Activated CD8-positive, alpha-beta memory T cell treated with anti-CD3 and anti-CD28 coated beads for 24 hours (primary cell): ENCODE measurements around the gene STATH.
"Not testable (repeated sequence)": the region's sequence is repeated elsewhere in the genome, so short reads cannot be mapped to it uniquely, and the experiment has no call there.

Experiments used
- DNase-seq: peaks from one replicate; pipeline ENCODE4 v3.0.0-alpha.2; 2020

STATH gene

GRCh38 chr4:69995526-69996016 lies at the start of gene STATH:
STATH (plus strand) TSS chr4:69995966; CDS start chr4:69998438, 2,472 bp downstream.
- no peak for DNase-seq

DNA sequence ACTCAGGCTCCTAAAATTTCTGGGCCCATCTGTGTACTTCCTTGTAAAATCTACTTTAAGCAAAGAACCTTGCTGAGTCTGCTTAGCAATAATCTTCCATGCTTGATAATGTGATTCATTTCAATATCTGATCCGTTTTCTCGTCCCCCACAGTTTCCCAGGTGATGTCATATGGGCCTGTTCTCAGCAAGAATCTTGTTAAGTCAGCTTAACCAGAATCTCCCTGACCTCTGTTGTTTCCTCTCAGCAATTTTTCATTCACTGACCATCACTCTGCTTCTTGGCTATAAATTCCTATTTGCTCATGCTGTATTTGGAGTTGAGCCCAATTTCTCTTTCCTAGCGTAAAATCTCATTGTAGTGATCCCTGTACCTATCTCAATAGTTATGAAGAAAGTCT lies 44.2 kb upstream of the STATH start:
- no peak for DNase-seq

DNA sequence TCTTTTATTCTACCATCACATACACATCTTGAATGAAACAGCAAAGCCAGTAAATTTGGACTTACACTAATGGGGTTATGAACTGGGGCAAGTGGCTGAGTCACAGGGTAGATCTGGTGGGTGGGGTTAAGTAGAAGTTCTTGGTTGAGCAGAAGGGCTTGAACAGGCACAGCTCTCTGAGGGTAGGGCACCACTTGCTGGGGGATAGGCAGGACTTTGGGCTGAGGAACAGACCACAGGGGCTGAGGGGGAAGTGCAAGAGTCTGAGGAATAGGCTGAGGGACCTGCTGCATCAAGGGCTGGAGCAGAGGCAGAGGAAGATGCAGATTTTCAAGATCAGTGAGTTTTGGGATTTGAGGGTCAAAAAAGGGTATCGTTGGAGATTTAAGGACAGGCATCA lies 38.6 kb upstream of the STATH start:
- DNase-seq, result no peak

GRCh38 chr4:69965628-69966027 lies 30.1 kb upstream of the STATH start, which contains the start of gene CSN2:
CSN2 (minus strand) TSS chr4:69965728; CDS start chr4:69960995, 4,733 bp downstream.
- no peak for DNase-seq

- DNase-seq, result no peak
These were observed 25.7 kb upstream of the STATH start for GRCh38 chr4:69970071-69970470.

- no peak for DNase-seq
These were observed 21.1 kb upstream of the STATH start for GRCh38 chr4:69974631-69975030.

DNA sequence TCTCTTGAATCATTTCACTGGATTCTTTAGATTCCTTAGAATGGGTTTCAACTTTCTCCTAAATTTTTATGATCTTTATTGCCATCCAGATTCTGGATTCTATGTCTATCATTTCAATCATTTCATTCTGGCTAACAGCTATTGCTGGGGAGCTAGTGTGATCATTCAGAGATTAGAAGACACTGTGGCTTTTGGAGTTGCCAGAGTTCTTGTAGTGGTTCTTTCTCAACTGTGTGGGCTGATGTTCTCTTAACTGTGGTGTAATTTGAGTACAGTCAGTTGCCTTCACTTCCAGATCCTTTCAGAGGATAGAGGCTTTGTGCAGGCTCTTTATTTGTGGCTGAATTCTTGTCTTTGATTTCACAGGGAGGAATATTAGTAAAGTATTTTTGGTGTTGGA lies 18.2 kb upstream of the STATH start:
- no peak for DNase-seq

DNA sequence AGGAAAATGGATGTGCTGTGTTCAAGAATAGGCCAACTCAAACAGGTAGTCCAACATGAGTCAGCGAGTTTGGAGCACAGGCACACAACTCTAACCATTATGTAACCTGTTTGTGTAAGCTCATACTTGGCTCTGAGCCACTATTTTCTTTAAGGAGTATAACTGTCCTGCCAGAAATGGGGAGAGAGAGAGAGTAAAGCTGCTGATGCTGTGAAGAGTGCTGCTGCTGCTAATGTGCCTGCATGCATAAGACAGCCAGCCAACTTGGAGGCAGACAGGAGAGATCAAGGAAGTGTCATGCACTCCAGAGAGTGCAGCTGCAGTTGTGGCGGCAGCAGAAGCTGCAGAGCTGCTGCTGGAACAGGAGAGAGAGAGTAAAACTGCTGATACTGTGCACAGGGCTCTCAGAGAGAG lies 11.7 kb upstream of the STATH start:
- DNase-seq, result no peak

DNA sequence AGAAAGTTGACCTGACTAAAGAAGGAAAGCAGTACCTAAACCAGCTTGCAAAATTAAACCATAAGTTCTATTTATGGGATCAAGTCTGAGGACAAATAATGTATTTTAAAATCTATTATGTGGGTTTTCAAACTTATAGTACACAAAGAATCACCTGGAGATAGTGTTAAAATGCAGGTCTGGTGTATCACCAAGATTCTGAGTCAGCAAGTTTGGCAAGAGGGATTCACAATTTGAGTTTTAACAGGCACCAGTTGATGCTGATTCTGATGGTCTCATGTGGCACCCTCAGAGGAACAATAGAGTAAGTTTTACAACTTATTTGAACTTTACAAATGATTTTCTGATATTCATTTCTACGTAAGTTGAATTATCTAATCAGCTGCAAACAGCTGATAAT lies 9.1 kb upstream of the STATH start:
- no peak for DNase-seq

DNA sequence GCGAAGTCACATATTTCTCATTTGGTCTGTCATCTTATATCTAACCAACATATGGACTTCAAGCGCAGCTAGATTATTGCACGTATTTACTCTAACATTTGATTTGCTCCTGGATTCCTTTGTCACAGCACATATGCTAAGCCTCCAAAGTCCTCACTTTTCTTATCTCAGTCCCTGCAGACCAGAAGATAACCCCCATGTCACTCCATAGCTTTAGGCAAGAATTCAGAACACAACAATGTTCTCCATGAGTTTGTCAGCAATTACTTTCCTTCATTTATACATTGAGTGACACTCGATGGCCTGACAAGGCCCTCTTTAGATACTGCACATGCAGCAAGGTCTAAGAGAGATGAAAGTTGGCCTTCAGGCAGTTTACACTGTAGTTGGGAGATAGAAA lies 4.8 kb upstream of the STATH start:
- no peak for DNase-seq

DNA sequence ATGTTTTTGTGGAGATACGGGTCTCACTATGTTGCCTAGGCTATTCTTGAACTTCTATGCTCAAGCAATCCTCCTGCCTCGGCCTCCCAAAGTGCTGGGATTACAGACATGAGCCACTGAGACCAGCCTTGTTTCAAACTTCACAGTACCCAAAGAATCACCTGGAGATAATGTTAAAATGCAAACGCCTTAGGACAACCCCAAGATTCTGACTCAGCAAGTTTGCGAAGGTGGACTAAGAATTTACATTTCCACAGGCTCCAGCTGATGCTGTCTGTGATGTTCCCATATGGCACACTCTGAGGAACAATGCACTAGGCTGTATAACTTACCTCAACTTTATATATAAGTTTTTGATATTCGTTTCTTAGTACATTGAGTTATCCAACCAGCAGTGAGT lies 984 bp upstream of the STATH start:
- DNase-seq, result no peak

GRCh38 chr4:69999420-69999819 lies 3.7 kb downstream of the STATH start:
- DNase-seq, result no peak

DNA sequence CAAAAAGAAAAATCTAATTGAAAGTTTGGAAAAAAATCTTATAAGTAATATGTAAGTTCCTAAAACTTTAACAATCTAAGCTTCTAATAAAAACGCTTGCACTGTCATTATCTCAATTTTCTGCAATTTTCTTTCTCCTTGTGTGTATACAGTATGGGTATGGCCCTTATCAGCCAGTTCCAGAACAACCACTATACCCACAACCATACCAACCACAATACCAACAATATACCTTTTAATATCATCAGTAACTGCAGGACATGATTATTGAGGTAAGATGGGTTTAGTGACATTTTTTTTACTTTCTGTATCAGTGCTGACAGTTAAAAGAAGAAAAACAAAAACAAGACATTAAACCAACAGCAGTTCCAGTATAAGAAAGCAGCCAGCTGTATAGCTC lies 4.9 kb downstream of the STATH start:
- DNase-seq, result no peak

GRCh38 chr4:70002507-70002906 lies 6.7 kb downstream of the STATH start:
- no peak for DNase-seq

DNA sequence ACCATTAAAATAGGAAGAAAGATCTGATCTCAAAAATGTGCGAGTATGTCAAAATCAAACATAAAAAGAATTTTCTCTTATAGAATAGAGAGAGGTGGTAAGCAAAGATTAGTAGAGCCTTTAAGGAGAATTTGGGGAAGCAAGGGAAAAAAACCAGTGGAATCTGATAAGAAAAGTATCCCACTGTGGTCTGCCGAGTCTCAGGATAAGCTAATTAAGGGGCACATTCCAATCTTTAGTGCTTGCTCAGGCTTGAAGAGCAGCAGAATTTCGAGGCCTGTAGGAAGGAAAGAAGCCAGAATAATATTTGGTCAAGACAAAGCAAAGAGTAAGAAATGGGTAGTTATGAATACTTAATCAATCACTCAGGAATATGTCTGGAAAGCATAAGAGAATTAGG lies 13.0 kb downstream of the STATH start:
- no peak for DNase-seq

DNA sequence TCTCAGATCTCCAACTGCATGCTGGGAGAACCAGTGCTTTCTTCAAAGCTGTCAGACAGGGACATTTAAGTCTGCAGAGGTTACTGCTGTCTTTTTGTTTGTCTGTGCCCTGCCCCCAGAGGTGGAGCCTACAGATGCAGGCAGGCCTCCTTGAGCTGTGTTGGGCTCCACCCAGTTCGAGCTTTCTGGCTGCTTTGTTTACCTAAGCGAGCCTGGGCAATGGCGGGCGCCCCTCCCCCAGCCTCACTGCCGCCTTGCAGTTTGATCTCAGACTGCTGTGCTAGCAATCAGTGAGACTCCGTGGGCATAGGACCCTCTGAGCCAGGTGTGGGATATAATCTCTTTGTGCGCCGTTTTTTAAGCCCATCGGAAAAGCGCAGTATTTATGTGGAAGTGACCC lies 23.2 kb downstream of the STATH start:
- DNase-seq, result not testable (repeated sequence)

DNA sequence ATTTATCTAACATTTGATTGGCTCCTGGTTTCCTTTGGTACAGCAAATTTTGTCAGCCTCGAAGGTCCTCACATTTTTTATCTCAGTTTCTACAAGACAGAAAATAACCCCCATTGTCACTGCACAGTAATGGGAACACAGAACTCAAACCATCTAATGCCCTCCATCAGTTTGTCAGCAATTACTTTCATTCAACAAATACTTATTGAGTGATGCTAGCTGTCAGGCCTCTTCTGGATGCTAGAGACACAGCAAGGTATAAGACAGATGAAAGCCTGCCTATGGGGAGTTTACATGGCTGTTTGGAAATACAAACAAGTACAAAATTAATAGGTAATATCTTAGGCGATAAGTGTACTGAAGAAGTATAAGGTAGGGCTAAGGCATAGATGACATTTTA lies 27.5 kb downstream of the STATH start:
- DNase-seq, result no peak

GRCh38 chr4:70027011-70027410 lies 31.2 kb downstream of the STATH start:
- DNase-seq, result no peak

- DNase-seq, result not testable (repeated sequence)
These were observed 32.4 kb downstream of the STATH start, which contains the start of gene HTN3 for GRCh38 chr4:70028159-70028558. HTN3 (plus strand) TSS chr4:70028459; CDS start chr4:70030741, 2,282 bp downstream.

DNA sequence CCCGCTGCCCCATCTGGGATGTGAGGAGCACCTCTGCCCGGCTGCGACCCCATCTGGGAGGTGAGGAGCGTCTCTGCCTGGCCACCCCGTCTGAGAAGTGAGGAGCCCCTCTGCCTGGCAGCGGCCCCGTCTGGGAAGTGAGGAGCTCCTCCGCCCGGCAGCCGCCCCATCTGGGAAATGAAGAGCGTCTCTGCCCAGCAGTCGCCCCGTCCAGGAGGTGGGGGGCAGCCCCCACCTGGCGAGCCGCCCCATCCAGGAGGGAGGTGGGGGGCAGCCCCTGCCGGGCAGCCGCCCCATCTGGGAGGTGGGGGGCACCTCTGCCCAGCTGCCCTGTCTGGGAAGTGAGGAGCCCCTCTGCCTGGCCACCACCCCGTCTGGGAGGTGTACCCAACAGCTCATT lies 41.8 kb downstream of the STATH start:
- not testable (repeated sequence) for DNase-seq

- DNase-seq, result not testable (repeated sequence)
These were observed 44.2 kb downstream of the STATH start for GRCh38 chr4:70039928-70040327.

DNA sequence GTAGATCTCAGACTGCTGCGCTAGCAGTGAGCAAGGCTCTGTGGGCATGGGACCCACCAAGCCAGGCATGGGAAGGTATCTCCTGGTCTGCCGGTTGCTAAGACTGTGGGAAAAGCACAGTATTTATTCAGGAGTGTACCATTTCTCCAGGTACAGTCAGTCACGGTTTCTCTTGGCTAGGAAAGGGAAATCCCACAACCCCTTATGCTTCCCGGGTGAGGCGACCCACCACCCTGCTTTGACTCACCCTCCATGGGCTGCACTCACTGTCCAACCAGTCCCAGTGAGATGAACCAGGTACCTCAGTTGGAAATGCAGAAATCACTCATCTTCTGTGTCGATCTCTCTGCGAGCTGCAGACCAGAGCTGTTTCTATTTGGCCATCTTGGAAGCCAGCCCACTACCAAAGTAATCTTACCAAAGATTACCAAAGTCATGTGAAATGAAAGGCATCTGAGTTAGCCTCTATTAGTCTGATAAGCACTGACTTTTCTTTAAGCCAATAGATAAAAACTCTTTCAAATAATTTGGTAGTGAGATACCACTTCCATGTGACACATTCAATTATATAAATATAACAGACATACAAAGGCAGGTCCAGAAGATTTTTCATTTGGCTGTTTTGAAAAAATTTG lies 46.0 kb downstream of the STATH start:
- no peak for DNase-seq

GRCh38 chr4:70050138-70050537 lies 54.4 kb downstream of the STATH start, which contains the start of gene HTN1:
HTN1 (plus strand) TSS chr4:70050438; CDS start chr4:70053077, 2,639 bp downstream.
- not testable (repeated sequence) for DNase-seq
